ENCODE data around the gene FGFR1OP2.

- TF ChIP-seq ARNTL (CRISPR knock-in tag; IDR thresholded peaks at IDR 0.05; ENCODE audit: borderline replicate concordance, low read depth): no peak
- no peak for TF ChIP-seq RARB (CRISPR knock-in tag; IDR thresholded peaks at IDR 0.05)
- no peak for TF ChIP-seq GLIS3 (CRISPR knock-in tag; IDR thresholded peaks at IDR 0.05)
- no peak for TF ChIP-seq OSR1 (CRISPR knock-in tag; IDR thresholded peaks at IDR 0.05)
- TF ChIP-seq ISL1 (CRISPR knock-in tag; IDR thresholded peaks at IDR 0.05): no peak
- TF ChIP-seq POU6F1 (CRISPR knock-in tag; IDR thresholded peaks at IDR 0.05; ENCODE audit: borderline replicate concordance, low read depth): no peak
- TF ChIP-seq CREB5 (CRISPR knock-in tag; IDR thresholded peaks at IDR 0.05; ENCODE audit: low read depth): no peak
- no peak for TF ChIP-seq PATZ1 (CRISPR knock-in tag; IDR thresholded peaks at IDR 0.05; ENCODE audit: borderline replicate concordance)
- no peak for TF ChIP-seq ZFP30 (CRISPR knock-in tag; IDR thresholded peaks at IDR 0.05)
- TF ChIP-seq TCF4 (CRISPR knock-in tag; IDR thresholded peaks at IDR 0.05; ENCODE audit: borderline replicate concordance): no peak
- no peak for TF ChIP-seq BACH2 (CRISPR knock-in tag; IDR thresholded peaks at IDR 0.05; ENCODE audit: borderline replicate concordance)
- no peak for TF ChIP-seq TOX (CRISPR knock-in tag; IDR thresholded peaks at IDR 0.05; ENCODE audit: borderline replicate concordance)
- no peak for TF ChIP-seq ZC3H10 (CRISPR knock-in tag; IDR thresholded peaks at IDR 0.05)
Observed at GRCh38 chr12:26953447-26953846, 15.2 kb downstream of the FGFR1OP2 start.

Measured in SK-N-SH treated with all-trans-retinoic acid at 6 μM for 48 hours (cell line).